Measurements from ENCODE around the gene ATF7IP2.
"Not testable (repeated sequence)": the region's sequence is repeated elsewhere in the genome, so short reads cannot be mapped to it uniquely, and the experiment has no call there.

The ATF7IP2 gene

GRCh38 chr16:10385725-10386516, at the start of gene ATF7IP2:
Gene ATF7IP2, plus strand, starts transcription at chr16:10386061. Its CDS starts 44,560 bp downstream, at chr16:10430621.
- peak; percentile 87 for DNase-seq (ENCODE audit: low spot score)

DNA sequence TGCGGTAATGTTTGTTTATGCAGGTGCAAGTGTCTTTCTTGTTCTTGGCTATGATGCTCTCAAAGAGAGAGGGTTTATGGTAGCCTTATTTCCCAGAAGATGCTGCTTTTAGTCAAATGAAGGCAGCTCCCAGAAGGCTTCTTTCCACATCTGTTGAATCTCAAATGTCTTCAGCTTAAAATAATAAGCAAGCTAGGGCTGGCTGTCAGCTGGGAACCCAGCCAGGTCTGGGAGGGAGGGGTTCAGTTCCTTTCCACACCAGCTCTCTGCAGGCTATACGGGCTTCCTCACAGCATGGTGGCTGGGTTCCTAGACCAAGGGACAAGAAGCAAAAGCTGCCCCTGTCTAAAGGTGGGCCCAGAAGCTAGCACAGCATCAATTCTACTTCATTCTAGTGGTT, 47.4 kb upstream of the ATF7IP2 start:
- no peak for DNase-seq (ENCODE audit: low spot score)

DNA sequence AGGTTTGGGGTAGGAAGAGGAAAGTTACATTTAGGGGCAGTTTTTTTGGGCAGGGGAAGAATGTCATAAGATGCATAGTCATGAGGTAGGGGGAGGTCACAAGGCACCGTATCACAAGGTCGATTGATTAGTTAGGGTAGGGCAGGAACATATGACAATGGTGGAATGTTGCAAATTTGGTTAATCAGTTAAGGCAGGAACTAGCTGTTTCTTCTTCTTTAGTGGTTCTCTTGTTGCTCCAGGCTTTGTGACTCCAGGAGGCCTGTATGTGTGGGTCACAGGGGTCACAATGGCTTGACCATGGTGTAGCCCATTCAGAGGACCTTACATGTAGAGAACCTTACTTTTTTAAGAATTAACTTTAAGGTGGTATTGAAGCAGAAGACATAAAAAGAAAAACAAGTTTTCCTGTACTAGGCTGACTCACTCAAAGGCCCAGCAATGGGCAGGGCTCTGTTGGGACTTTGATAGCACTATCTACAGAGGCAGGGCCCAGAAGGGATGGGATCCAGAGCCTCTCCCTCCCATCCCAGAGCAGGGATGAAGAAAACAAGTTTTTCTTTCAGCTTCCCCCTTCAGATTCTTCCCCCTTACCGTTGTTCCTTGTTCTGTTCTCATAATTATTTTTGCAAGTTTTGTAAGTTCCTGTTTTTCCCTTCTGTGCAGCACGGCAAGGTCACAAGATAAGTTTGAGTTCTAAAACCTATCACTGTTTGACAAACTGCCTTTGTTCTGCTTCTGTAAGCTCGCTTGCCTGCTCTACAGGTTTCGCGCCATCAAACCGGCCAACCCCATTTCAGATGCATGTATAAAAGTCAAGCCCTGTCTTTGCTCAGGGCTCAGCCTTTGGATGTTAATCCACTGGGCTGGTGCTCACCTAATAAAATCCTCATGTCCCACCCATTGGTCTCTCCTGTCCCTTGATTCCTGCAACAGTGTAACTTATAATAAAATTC, 45.8 kb upstream of the ATF7IP2 start:
- no peak for DNase-seq (ENCODE audit: low spot score)

DNA sequence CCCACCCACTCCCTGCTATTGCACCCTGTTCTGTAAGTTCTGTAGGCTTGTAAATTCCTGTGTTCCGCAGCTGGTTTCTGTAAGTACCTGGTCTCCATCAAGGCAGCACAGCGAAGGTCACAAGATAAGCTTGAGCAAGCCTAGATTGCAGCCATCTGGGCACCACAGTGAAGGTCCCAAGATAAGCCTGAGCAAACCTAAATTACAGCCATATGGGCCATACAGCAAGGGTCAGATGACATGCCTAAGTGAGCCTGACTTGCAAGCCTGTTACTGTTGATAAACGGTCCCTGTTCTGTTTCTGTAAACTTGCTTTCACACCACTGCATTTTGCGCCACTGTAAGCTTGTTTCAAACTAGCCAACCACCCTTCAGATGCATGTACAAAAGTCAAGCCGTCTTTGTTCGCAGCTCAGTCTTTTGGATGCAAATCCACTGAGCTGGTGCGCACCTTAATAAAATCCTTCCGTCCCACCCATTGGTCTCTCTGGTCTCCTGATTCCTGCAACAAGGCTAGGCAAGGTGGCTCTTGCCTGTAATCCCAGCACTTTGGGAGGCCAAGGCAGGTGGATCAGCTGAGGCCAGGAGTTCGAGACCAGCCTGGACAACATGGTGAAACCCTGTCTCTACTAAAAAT, 42.6 kb upstream of the ATF7IP2 start:
- no peak for DNase-seq (ENCODE audit: low spot score)

- not testable (repeated sequence) for DNase-seq (ENCODE audit: low spot score)
These were observed 41.2 kb upstream of the ATF7IP2 start for GRCh38 chr16:10344699-10345098.

GRCh38 chr16:10345629-10346028, 40.2 kb upstream of the ATF7IP2 start:
- DNase-seq (ENCODE audit: low spot score) = no peak

DNA sequence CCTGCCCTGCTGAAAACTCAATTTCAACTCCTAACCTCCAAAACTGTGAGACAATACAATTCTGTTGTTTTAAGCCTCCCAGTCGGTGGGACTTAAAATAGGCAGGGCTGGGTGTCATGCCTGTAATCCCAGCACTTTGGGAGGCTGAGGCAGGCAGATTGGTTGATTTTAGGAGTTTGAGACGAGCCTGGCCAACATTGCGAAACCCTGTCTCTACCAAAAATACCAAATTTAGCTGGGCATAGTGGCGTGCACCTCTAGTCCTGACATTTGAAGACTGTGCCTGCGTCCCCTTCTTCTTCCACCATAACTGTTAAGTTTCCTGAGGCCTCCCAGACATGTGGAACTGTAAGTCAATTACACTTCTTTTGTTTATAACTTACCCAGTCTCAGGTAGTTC, 36.0 kb upstream of the ATF7IP2 start:
- no peak for DNase-seq (ENCODE audit: low spot score)

- no peak for DNase-seq (ENCODE audit: low spot score)
These were observed 33.6 kb upstream of the ATF7IP2 start for GRCh38 chr16:10352262-10352661.

GRCh38 chr16:10355589-10355988, 30.3 kb upstream of the ATF7IP2 start:
- DNase-seq (ENCODE audit: low spot score) = no peak

DNA sequence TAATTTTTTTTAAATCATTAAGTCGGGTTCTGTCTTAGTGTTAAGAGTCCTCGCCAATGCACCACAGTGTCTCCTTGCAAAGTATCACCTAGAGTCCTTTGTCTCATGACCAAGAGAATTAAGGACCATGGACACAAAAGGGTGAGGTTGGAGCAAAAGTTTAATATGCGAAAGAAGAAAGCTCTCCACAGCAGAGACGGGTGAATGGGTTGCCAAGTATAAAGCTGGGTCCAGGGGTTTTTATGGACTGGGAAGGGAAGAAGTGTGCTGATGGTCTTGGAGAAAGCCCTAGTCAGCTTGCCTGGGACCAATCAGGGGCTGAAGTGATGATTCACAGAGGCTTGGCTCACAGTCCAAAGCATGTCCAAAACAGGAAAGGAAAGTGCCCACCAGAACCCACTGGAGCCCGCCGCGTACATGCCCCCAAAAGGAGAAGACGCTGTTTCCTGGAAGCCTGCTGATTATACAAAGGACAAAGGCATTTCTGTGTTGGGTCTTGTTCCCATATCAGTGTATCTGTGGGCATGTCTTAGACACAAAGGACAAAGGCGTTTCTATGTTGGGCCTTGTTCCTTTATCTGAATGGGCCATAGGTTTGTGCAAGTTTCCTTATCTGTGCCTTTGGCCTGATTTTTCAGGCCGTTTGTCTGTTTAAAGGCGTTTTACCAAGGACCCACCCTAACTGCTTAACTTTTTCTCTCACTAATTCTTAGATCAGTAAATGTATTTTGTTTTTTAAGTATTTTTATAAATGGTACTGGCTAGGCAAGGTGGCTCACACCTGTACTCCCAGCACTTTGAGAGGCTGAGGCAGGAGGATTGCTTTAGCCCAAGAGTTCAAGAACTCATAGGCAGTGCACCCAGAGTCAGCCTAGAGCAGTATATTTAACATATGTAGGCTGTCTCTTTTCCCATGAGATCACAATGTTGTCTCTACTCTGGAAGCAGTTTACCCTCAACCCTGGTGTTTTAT, 28.7 kb upstream of the ATF7IP2 start:
- no peak for DNase-seq (ENCODE audit: low spot score)

DNA sequence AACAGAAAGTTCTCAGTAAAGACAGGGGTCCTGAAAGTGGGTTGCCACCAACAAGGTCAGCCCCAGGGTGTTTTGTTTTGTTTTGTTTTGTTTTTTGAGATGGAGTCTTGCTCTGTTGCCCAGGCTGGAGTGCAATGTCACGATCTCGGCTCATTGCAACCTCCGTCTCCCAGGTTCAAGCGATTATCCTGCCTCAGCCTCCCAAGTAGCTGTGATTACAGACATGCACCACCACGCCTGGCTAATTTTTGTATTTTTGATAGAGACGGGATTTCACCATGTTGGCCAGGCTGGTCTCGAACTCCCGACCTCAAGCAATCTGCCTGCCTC, 24.1 kb upstream of the ATF7IP2 start:
- DNase-seq (ENCODE audit: low spot score) = not testable (repeated sequence)

GRCh38 chr16:10362077-10362863, 23.6 kb upstream of the ATF7IP2 start:
- no peak for DNase-seq (ENCODE audit: low spot score)

DNA sequence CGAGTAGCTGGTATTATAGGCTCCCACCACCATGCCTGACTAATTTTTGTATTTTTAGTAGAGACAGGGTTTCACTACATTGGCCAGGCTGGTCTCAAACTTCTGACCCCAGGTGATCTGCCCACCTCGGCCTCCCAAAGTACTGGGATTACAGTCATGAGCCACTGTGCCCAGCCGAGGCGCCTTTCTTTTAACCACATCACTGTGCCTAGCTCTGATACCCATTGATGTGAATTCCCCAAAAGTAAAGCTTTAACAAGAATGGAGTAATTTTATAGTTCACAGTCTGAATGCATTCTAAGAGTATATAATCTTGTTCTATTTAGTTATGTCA, 23.0 kb upstream of the ATF7IP2 start:
- DNase-seq (ENCODE audit: low spot score) = not testable (repeated sequence)

DNA sequence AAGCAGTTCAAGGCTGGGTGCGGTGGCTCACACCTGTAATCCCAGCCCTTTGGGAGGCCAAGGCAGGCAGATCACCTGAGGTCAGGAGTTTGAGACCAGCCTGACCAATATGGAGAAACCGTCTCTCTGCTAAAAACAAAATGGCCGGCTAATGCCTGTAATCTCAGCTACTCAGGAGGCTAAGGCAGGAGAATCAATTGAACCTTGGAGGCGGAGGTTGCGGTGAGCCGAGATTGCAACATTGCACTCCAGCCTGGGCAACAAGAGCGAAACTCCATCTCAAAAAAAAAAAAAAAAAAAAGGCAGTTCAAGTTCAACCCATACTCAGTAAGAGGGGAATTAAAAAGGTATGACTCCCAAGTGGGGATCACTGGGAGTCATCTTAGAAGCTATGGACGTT, 19.2 kb upstream of the ATF7IP2 start:
- not testable (repeated sequence) for DNase-seq (ENCODE audit: low spot score)

- no peak for DNase-seq (ENCODE audit: low spot score)
These were observed 18.2 kb upstream of the ATF7IP2 start for GRCh38 chr16:10367616-10368188.

- DNase-seq (ENCODE audit: low spot score) = peak; percentile 75
These were observed 16.8 kb upstream of the ATF7IP2 start for GRCh38 chr16:10368969-10369551.

DNA sequence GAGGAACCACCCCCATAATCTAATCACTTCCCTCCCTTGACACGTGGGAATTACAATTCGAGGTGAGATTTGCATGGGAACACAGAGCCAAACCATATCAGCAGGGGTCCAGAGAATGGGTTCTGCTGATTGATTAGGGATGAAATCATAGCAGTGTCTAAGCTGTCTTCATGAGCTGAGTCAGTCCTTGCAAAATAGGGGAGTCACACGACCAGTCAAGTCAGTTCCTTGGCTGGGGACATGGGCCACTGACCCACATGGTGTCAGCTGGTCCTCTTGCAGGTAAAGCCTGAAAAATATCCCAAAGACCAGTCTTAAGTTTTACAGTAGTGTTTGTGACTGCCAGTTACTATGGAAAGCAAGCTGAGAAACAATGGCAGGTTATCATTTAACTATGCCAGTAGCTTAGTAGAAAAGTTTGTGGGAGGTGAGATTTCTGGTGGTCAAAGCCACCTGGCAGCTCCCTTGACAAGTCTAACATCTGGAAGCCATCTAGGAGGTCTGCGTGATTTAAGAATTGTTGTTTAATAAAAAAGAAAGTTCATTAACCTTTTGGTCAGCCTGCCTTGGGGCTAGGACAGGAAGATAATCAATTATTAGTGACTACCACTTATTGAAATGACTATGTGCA, 15.7 kb upstream of the ATF7IP2 start:
- DNase-seq (ENCODE audit: low spot score) = peak; percentile 11

- no peak for DNase-seq (ENCODE audit: low spot score)
These were observed 14.3 kb upstream of the ATF7IP2 start for GRCh38 chr16:10371592-10371991.

- no peak for DNase-seq (ENCODE audit: low spot score)
These were observed 12.3 kb upstream of the ATF7IP2 start for GRCh38 chr16:10373556-10373955.

All from kidney tubule cell (primary cell).